GM19239 (cell line): ENCODE data around the gene ZG16.
A peak's percentile ranks its signal among the peaks of the same experiment; 100 is the strongest.

Experiments used
- DNase-seq: peaks from one replicate; pipeline ENCODE4 v3.0.0; 2011; ENCODE audit warnings: low spot score; ENCODE audit not compliant: insufficient read length
- FAIRE-seq: peaks from 2 replicates; lab custom pipeline; 2011; peaks lifted over from hg19 to GRCh38; lab: Jason Lieb, UNC

Gene ZG16

DNA sequence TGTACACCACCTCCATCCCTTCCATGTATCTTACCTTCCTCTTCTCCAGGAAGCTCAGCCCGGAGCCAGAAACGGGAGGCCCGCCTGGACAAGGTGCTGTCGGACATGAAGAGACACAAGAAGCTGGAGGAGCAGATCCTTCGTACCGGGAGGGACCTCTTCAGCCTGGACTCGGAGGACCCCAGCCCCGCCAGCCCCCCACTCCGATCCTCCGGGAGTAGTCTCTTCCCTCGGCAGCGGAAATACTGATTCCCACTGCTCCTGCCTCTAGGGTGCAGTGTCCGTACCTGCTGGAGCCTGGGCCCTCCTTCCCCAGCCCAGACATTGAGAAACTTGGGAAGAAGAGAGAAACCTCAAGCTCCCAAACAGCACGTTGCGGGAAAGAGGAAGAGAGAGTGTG, 41.5 kb downstream of the ZG16 start:
- DNase-seq: no peak
- no peak for FAIRE-seq

- FAIRE-seq (peak; percentile 89), DNase-seq (no peak)
Measured at GRCh38 chr16:29820271-29820701, 42.2 kb downstream of the ZG16 start, which contains the start of gene MVP. TSS of gene MVP (plus strand) at chr16:29820462. CDS start at chr16:29830550, 10,088 bp downstream.

DNA sequence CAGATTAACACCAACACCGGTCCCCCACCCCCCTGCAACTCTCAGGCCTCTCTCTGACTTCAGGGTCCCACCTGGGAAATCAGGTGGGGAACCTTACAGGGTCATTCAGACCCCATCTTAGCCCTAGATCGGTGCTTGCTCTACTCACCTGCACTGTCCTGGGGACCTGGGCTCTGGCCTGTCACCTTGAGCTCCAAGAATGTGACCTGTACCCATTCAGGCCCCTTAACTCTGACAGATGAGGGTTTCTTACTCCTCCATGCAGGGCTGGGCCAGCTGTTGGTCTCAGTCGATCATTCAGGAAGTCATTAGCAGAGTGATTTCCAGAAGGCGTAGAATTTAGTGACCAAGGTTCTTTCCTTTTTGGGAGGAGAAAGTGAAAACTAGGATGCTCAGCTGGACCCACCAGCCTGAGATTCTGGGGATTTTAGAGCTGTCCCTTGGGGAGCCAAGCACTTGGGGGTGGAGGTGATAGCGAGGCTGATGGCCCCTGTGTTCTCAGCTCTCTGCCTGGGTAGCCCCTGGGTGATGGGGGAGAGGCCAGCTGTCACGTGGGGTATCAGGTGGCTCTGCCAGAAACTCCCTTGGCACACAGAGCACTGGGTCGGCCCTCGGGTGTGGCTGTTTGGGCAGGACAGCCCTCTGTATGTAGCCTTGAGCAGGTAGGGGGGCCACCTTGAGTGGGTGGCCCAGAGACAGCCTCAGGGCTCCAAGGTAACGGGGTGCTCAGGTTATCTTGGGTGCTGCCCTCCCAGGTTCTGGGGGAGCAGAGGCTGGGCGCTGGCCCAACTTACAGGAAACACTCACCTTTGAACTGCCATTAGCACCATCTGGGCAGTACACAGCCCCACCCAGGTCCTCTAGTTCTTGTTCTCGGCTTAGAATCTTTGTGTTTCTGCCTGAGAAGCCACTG, 42.9 kb downstream of the ZG16 start:
- DNase-seq: peak; percentile 52
- peak; percentile 49 for FAIRE-seq

DNA sequence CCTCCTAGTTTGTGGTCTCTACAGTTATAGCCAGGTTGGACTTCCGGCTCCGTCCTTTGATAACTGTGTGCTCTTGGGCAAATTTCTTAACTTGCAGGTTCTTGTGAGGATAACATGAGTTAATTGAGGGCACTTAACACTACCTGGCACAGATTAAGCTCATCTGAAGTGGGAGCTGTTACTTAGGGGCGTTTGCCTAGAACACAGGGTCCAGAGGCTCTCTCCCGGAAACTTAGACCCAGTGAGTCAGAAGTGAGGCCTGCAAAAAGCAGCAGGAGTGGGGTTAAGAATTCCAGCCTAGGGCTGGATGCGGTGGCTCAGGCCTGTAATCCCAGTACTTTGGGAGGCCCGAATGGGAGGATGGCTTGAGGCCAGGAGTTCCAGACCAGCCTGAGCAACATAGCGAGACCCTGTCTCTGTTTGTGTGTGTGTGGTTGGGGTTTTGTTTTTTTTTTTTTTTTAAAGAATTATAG, 43.6 kb downstream of the ZG16 start:
- no peak for DNase-seq
- FAIRE-seq: no peak

DNA sequence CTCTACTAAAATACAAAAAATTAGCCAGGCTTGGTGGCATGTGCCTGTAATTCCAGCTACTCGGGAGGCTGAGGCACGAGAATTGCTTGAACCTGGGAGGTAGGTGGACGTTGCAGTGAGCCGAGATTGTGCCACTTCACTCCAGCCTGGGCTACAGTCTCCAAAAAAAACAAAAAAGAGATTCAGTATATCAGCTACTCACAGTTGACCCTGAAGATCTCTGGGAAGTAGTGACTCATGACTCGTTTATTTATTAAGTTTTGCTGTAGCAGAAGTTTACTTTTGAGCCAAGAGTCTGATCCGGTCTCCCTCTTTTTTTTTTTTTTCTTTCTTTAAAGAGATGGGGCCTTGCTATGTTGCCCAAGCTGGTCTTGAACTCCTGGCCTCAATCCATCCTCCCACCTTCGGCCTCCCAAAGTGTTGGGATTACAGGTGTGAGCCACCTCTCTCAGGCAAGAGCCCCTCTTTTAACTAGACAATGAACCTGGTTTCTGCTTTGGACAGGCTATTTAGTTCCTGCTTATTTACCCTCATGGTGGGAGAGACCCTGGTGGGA, 46.6 kb downstream of the ZG16 start:
- FAIRE-seq (no peak), DNase-seq (no peak)

DNA sequence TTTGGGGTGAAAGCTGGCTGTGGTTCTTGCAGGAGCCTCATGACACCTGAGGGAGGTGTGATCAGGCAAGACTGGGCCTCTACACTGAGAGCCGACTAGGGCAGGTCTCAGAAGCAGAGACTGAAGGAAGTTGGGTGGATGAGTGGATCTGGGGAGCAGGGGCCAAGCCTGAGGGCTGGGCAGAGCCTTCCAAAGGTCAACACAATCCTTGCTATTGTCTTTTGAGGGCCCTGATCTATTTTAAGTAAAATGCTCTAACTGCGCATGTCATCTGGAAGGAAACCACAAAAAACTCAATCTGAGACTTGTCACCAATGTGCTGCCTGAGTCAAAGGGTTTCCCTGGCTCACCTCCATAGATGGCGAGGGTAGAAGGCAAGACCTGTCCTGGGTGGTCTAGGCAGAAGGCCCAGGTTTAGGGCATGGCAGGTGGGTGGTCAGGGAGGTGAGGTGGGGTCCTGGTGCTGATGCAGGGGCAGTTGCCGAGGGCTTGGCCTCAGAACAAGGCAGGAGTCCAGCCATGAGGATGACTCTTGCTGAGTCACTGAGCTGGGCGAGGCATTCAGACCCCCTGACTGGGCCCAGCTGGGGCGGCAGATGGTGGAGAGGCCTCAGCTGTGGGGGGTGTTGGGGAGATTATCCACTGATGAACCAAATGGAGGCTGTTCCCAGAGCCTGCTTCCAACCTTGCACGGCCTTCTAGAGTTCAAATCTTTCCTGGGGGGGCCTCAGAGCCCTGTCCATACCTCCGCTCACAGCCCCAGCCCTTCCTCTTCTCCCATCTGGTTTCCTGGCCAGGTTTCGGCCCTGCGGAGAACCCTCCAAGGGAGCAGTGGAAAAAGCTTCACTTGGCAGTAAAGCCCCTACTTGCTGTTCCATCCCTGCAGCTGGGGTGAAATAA, 47.3 kb downstream of the ZG16 start:
- FAIRE-seq (peak; percentile 33), DNase-seq (peak; percentile 52)

GRCh38 chr16:29826342-29826695, 48.3 kb downstream of the ZG16 start:
- FAIRE-seq (no peak), DNase-seq (no peak)

DNA sequence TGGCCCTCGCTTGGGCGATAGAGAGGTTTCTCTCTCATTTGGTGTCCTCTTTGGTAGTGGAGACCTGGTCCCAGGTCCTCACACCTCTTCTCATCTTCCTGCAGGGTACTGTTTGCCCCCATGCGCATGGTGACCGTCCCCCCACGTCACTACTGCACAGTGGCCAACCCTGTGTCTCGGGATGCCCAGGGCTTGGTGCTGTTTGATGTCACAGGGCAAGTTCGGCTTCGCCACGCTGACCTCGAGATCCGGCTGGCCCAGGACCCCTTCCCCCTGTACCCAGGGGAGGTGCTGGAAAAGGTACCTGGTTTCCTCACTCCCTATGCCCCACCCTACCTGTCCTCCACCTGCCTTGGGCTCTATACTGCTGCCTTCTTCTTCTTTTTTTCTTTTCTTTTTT, 52.7 kb downstream of the ZG16 start:
- FAIRE-seq (no peak), DNase-seq (no peak)

DNA sequence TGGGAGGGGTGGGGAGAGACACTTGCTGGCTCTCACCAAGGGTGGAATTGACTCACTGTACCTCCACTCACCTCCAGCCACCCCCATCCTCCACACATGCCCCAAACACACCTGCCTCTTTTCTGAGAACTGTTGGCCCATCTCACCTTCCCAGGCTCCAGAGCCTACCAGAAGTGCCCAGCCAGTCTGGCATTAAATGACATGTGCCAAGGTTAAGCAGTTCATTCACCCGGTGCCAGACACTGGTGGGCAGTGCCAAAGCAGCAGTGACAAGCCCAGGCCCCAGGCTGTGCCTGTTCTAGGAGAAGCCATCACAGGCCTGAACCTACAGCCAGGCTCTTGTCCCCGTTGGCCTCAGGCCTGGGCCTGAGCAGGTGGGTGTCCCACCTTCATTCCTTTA, 53.4 kb downstream of the ZG16 start:
- DNase-seq: no peak

More for the DNA sequence above, 53.4 kb downstream of the ZG16 start:
- FAIRE-seq: no peak
